Tibial nerve (tissue), 4 donors: ENCODE data around the gene TXNL1. TPM values are rescaled to one million over a fixed set of nuclear protein-coding genes. Genes with fewer than 3 reads are reported as not detected.
"Not testable (repeated sequence)": the region's sequence is repeated elsewhere in the genome, so short reads cannot be mapped to it uniquely, and the experiment has no call there.

Experiments
- DNase-seq, 2 donors: peaks; one replicate each; pipeline ENCODE4 v3.0.0-alpha.2; 2019; ENCODE audit warnings: low spot score in 2 of 2
- H3K27ac ChIP-seq, 4 donors: fragments of 200-600 bp; sonication (generic) in 3 of 4; one replicate each; pipeline ENCODE4 v1.5.1; 2017 to 2019; ENCODE audit warnings: mild to moderate bottlenecking in 1 of 4
- H3K27me3 ChIP-seq, 2 donors: fragments of 200-600 bp; sonication (generic) in 1 of 2; one replicate each; pipeline versions ENCODE4 v1.5.1 to v1.6.0; 2017 to 2019
- H3K36me3 ChIP-seq, 3 donors: fragments of 200-600 bp; sonication (generic); one replicate each; pipeline ENCODE4 v1.5.1; 2018 to 2019
- H3K4me1 ChIP-seq, 4 donors: fragments of 200-600 bp; sonication (generic) in 3 of 4; one replicate each; pipeline ENCODE4 v1.5.1; 2017 to 2019
- H3K4me3 ChIP-seq, 4 donors: fragments of 200-600 bp; sonication (generic) in 3 of 4; one replicate each; pipeline ENCODE4 v1.5.1; 2017 to 2019; ENCODE audit warnings: mild to moderate bottlenecking in 1 of 4, moderate library complexity in 1 of 4
- H3K9me3 ChIP-seq, 4 donors: fragments of 200-600 bp; sonication (generic) in 3 of 4; one replicate each; pipeline ENCODE4 v1.5.1; 2017 to 2019
- EP300 ChIP-seq, 2 donors: sonication (generic); formaldehyde crosslinking; IDR thresholded peaks; one replicate each; pipeline ENCODE4 v1.6.1; 2017; ENCODE audit warnings: antibody characterized with exemption in 2 of 2, mild to moderate bottlenecking in 1 of 2
- POLR2A ChIP-seq, 2 donors: fragments of 450-650 bp; IDR thresholded peaks; one replicate each; pipeline ENCODE4 v1.6.1; 2017; ENCODE audit warnings: antibody characterized with exemption in 2 of 2, mild to moderate bottlenecking in 2 of 2, moderate library complexity in 2 of 2
- WGBS, 2 donors: methylation state at CpG; one replicate each; pipeline ENCODE4 v1.1.5; 2018; 5-methylcytosine and 5-hydroxymethylcytosine counted together
- total RNA-seq, 4 donors: library from RNA; depleted of rRNA; stranded (reverse); fragments of >200 nt; gene quantifications; one replicate each; pipeline ENCODE4 v1.1.0, GENCODE V29; 2016
- TF ChIP-seq, protein P1 (sequence below), 5 experiments: fragments of 200-600 bp in 3 of 5; fragments of 450-650 bp in 2 of 5; sonication (generic) in 3 of 5; IDR thresholded peaks; one replicate each; pipeline ENCODE4 v1.5.1; 2016 to 2019; ENCODE audit warnings: antibody characterized with exemption in 5 of 5, mild to moderate bottlenecking in 3 of 5, moderate library complexity in 2 of 5

The TXNL1 gene
- total RNA-seq, 4 donors from 2014 or later: 18.0 to 38.2 (median 20.3) TPM

- no peaks in the 10 kb centered on the region for H3K4me1 ChIP-seq
- no peaks in the 10 kb centered on the region for H3K9me3 ChIP-seq
- no peak overlapping the region for H3K4me3 ChIP-seq
- H3K36me3 ChIP-seq: peaks cover 0 to 7% (median 0%) of the 10 kb centered on the region in 3 donors
- TF ChIP-seq, protein P1, sequence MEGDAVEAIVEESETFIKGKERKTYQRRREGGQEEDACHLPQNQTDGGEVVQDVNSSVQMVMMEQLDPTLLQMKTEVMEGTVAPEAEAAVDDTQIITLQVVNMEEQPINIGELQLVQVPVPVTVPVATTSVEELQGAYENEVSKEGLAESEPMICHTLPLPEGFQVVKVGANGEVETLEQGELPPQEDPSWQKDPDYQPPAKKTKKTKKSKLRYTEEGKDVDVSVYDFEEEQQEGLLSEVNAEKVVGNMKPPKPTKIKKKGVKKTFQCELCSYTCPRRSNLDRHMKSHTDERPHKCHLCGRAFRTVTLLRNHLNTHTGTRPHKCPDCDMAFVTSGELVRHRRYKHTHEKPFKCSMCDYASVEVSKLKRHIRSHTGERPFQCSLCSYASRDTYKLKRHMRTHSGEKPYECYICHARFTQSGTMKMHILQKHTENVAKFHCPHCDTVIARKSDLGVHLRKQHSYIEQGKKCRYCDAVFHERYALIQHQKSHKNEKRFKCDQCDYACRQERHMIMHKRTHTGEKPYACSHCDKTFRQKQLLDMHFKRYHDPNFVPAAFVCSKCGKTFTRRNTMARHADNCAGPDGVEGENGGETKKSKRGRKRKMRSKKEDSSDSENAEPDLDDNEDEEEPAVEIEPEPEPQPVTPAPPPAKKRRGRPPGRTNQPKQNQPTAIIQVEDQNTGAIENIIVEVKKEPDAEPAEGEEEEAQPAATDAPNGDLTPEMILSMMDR (IDR thresholded peaks at IDR 0.05): no peak
- TF ChIP-seq EP300 (IDR thresholded peaks at IDR 0.05): no peak
- TF ChIP-seq POLR2A (IDR thresholded peaks at IDR 0.05): no peak
- 27 to 33% methylated on average over 2 of the region's 2 CpGs for WGBS, 2 donors
- no peak for DNase-seq
- no peak overlapping the region for H3K27ac ChIP-seq
- H3K27me3 ChIP-seq: no peaks in the 10 kb centered on the region
Observed at GRCh38 chr18:56661360-56662062, 23.1 kb upstream of the TXNL1 start.

GRCh38 chr18:56660655-56661054, 22.3 kb upstream of the TXNL1 start:
- H3K36me3 ChIP-seq: peaks cover 0 to 7% (median 0%) of the 10 kb centered on the region in 3 donors
- H3K4me1 ChIP-seq: no peaks in the 10 kb centered on the region
- 94 to 100% methylated on average over 1 of the region's 1 CpG for WGBS, 2 donors
- TF ChIP-seq POLR2A (IDR thresholded peaks at IDR 0.05) (no peak), EP300 (IDR thresholded peaks at IDR 0.05) (no peak)
- TF ChIP-seq, protein P1 (IDR thresholded peaks at IDR 0.05): no peak
- H3K27me3 ChIP-seq: no peaks in the 10 kb centered on the region
- no peak overlapping the region for H3K27ac ChIP-seq
- no peak for DNase-seq
- no peak overlapping the region for H3K4me3 ChIP-seq
- H3K9me3 ChIP-seq: no peaks in the 10 kb centered on the region

- TF ChIP-seq, protein P1 (IDR thresholded peaks at IDR 0.05): no peak
- TF ChIP-seq POLR2A (IDR thresholded peaks at IDR 0.05): no peak
- TF ChIP-seq EP300 (IDR thresholded peaks at IDR 0.05): no peak
- 95 to 97% methylated on average over 4 of the region's 4 CpGs for WGBS, 2 donors
- no peaks in the 10 kb centered on the region for H3K4me1 ChIP-seq
- no peak overlapping the region for H3K27ac ChIP-seq
- no peaks in the 10 kb centered on the region for H3K9me3 ChIP-seq
- no peak overlapping the region for H3K4me3 ChIP-seq
- DNase-seq: no peak
- H3K27me3 ChIP-seq: no peaks in the 10 kb centered on the region
- H3K36me3 ChIP-seq: peaks cover 0 to 7% (median 0%) of the 10 kb centered on the region in 3 donors
Observed at GRCh38 chr18:56659111-56659510, 20.7 kb upstream of the TXNL1 start.

- Histone ChIP-seq H3K36me3 (peaks cover 0 to 7% (median 0%) of the 10 kb centered on the region in 3 donors), H3K27me3 (no peaks in the 10 kb centered on the region), H3K4me1 (peaks cover 0 to 5% (median 0%) of the 10 kb centered on the region in 4 donors), H3K4me3 (no peak overlapping the region), H3K27ac (no peak overlapping the region), H3K9me3 (no peaks in the 10 kb centered on the region)
- DNase-seq: no peak
- TF ChIP-seq EP300 (IDR thresholded peaks at IDR 0.05) (no peak), POLR2A (IDR thresholded peaks at IDR 0.05) (no peak)
- TF ChIP-seq, protein P1 (IDR thresholded peaks at IDR 0.05): no peak
- 93 to 100% methylated on average over 2 of the region's 2 CpGs for WGBS, 2 donors
Observed at GRCh38 chr18:56658261-56658660, 19.9 kb upstream of the TXNL1 start.

DNA sequence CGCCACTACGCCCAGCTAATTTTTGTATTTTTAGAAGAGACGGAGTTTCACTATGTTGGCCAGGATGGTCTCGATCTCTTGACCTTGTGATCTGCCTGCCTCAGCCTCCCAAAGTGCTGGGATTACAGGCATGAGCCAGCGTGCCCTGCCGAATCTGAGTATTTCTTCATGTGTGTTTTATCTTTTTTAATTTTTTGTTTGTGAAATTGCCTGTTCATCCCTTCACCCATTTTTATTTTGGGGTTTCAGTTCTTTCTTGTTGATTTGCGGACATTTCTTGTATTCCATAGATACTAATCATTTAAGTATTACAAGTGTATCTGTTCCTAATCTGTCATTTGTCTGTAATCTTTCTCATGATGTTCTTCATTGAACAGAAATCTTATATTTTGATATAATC, 15.9 kb upstream of the TXNL1 start:
- H3K36me3 ChIP-seq, H3K27ac ChIP-seq, H3K4me3 ChIP-seq, H3K27me3 ChIP-seq, DNase-seq, H3K9me3 ChIP-seq: not testable (repeated sequence)
- 97% methylated on average over 7 of the region's 7 CpGs for WGBS, 2 donors
- peaks cover 0 to 19% (median 5%) of the 10 kb centered on the region in 4 donors for H3K4me1 ChIP-seq
